WTC11 (cell line): ENCODE measurements around the gene VANGL1. TPM values are rescaled to one million over a fixed set of nuclear protein-coding genes. Genes with fewer than 3 reads are reported as not detected.

ENCODE experiments used
- ATAC-seq: fragments of 200-7000 bp; cut with Tn5 transposase; 2 replicates; pipeline ENCODE4 v1.10.0; 2021; ENCODE audit warnings: mild to moderate bottlenecking, moderate library complexity
- CTCF ChIA-PET: fragments of 300-600 bp; sonication (Branson Sonifier 250); formaldehyde crosslinking; loops from one replicate; lab custom pipeline; 2021; ENCODE audit warnings: antibody characterized with exemption; lab: Charles Lee
- POLR2A ChIA-PET: fragments of 350-600 bp; sonication (Branson Sonifier 250); formaldehyde crosslinking; loops from one replicate; lab custom pipeline; 2021; ENCODE audit warnings: antibody characterized with exemption; lab: Charles Lee
- DNase-seq: peaks from one replicate; pipeline ENCODE4 v3.0.0; 2021; ENCODE audit warnings: low spot score
- H3K27ac Mint-ChIP-seq: 2 replicates; pipeline ENCODE4 v1.8.0; 2021; ENCODE audit warnings: mixed read lengths
- H3K27me3 Mint-ChIP-seq: 2 replicates; pipeline ENCODE4 v1.8.0; 2021; ENCODE audit warnings: low read depth, mild to moderate bottlenecking, moderate library complexity, mixed read lengths
- H3K36me3 Mint-ChIP-seq: 2 replicates; pipeline ENCODE4 v1.8.0; 2021; ENCODE audit warnings: mixed read lengths
- H3K4me1 Mint-ChIP-seq: 2 replicates; pipeline ENCODE4 v1.8.0; 2022; ENCODE audit warnings: mixed read lengths
- H3K4me3 Mint-ChIP-seq: 2 replicates; pipeline ENCODE4 v1.8.0; 2021; ENCODE audit warnings: mild to moderate bottlenecking, moderate library complexity, mixed read lengths
- H3K9me3 Mint-ChIP-seq: 2 replicates; pipeline ENCODE4 v1.8.0; 2021; ENCODE audit warnings: mixed read lengths
- ATF1 ChIP-seq: sonication (generic); formaldehyde crosslinking; IDR thresholded peaks from 2 replicates; pipeline ENCODE4 v1.8.1; 2023; ENCODE audit warnings: mild to moderate bottlenecking, moderate library complexity, missing genetic modification reagents
- CDX4 ChIP-seq: fragments of 250-450 bp; sonication (Bioruptor Pico); IDR thresholded peaks from 2 replicates; pipeline ENCODE4 v1.9.0; 2021; ENCODE audit warnings: moderate library complexity, mild to moderate bottlenecking, inconsistent platforms, borderline replicate concordance
- CREB1 ChIP-seq: sonication (generic); formaldehyde crosslinking; IDR thresholded peaks from 2 replicates; pipeline ENCODE4 v1.8.0; 2023; ENCODE audit warnings: mild to moderate bottlenecking, missing genetic modification reagents
- ETV6 ChIP-seq: sonication (generic); formaldehyde crosslinking; IDR thresholded peaks from 2 replicates; pipeline ENCODE4 v1.8.1; 2022; ENCODE audit warnings: mild to moderate bottlenecking, missing genetic modification reagents
- FOXP1 ChIP-seq: sonication (generic); formaldehyde crosslinking; IDR thresholded peaks from 2 replicates; pipeline ENCODE4 v1.8.0; 2022; ENCODE audit warnings: missing genetic modification reagents, mild to moderate bottlenecking, moderate library complexity, borderline replicate concordance
- GABPB1 ChIP-seq: sonication (generic); formaldehyde crosslinking; IDR thresholded peaks from 2 replicates; pipeline ENCODE4 v1.8.1; 2023; ENCODE audit warnings: mild to moderate bottlenecking, missing genetic modification reagents
- JUN ChIP-seq: sonication (generic); formaldehyde crosslinking; IDR thresholded peaks from 2 replicates; pipeline ENCODE4 v1.8.0; 2023; ENCODE audit warnings: mild to moderate bottlenecking, missing genetic modification reagents
- MAX ChIP-seq: sonication (generic); formaldehyde crosslinking; IDR thresholded peaks from 2 replicates; pipeline ENCODE4 v1.8.0; 2022; ENCODE audit warnings: mild to moderate bottlenecking, missing genetic modification reagents
- MXD4 ChIP-seq: fragments of 250-450 bp; sonication (Bioruptor Pico); IDR thresholded peaks from 2 replicates; pipeline ENCODE4 v1.8.0; 2021; ENCODE audit warnings: mild to moderate bottlenecking, moderate library complexity, borderline replicate concordance
- NFATC4 ChIP-seq: fragments of 250-450 bp; sonication (Bioruptor Pico); IDR thresholded peaks from 2 replicates; pipeline ENCODE4 v1.9.0; 2021; ENCODE audit warnings: mild to moderate bottlenecking
- RORB ChIP-seq: fragments of 250-450 bp; sonication (Bioruptor Pico); IDR thresholded peaks from 2 replicates; pipeline ENCODE4 v1.9.0; 2021; ENCODE audit warnings: mild to moderate bottlenecking
- STAT6 ChIP-seq: sonication (generic); formaldehyde crosslinking; conservative IDR thresholded peaks from 2 replicates; pipeline ENCODE4 v1.8.1; 2023; ENCODE audit warnings: mild to moderate bottlenecking, low read depth, missing genetic modification reagents, moderate library complexity
- ZNF121 ChIP-seq: sonication (generic); formaldehyde crosslinking; IDR thresholded peaks from 2 replicates; pipeline ENCODE4 v1.8.0; 2023; ENCODE audit warnings: missing genetic modification reagents
- ZNF232 ChIP-seq: sonication (generic); formaldehyde crosslinking; IDR thresholded peaks from 2 replicates; pipeline ENCODE4 v1.8.0; 2022; ENCODE audit warnings: mild to moderate bottlenecking, missing genetic modification reagents
- ZNF263 ChIP-seq: sonication (generic); formaldehyde crosslinking; IDR thresholded peaks from 2 replicates; pipeline ENCODE4 v1.8.1; 2022; ENCODE audit warnings: low read depth, mild to moderate bottlenecking, moderate library complexity, missing genetic modification reagents
- ZNF396 ChIP-seq: fragments of 250-450 bp; sonication (Bioruptor Pico); IDR thresholded peaks from 2 replicates; pipeline ENCODE4 v1.8.0; 2021; ENCODE audit warnings: mild to moderate bottlenecking, moderate library complexity, borderline replicate concordance
- ZNF423 ChIP-seq: fragments of 250-450 bp; sonication (Bioruptor Pico); IDR thresholded peaks from 2 replicates; pipeline ENCODE4 v2.1.2; 2022; ENCODE audit warnings: mild to moderate bottlenecking, moderate library complexity
- ZNF512 ChIP-seq: sonication (generic); formaldehyde crosslinking; IDR thresholded peaks from 2 replicates; pipeline ENCODE4 v1.8.1; 2022; ENCODE audit warnings: missing genetic modification reagents, borderline replicate concordance
- ZNF532 ChIP-seq: fragments of 250-450 bp; sonication (Bioruptor Pico); IDR thresholded peaks from 2 replicates; pipeline ENCODE4 v1.9.0; 2021; ENCODE audit warnings: mild to moderate bottlenecking, borderline replicate concordance
- total RNA-seq: library from RNA; stranded (reverse); gene quantifications from 3 replicates; pipeline ENCODE4 v1.2.3, GENCODE V29; 2021
- TF ChIP-seq, protein P1 (sequence below): sonication (generic); formaldehyde crosslinking; IDR thresholded peaks from 2 replicates; pipeline ENCODE4 v1.8.0; 2023; ENCODE audit warnings: missing genetic modification reagents
- TF ChIP-seq, protein P2 (sequence below): sonication (generic); formaldehyde crosslinking; IDR thresholded peaks from 2 replicates; pipeline ENCODE4 v1.8.0; 2022; ENCODE audit warnings: mild to moderate bottlenecking, missing genetic modification reagents

The VANGL1 gene
- total RNA-seq, 1 experiment from 2014 or later = 15.8 TPM

- no peak for TF ChIP-seq MXD4 (CRISPR knock-in tag)
- TF ChIP-seq CDX4 = no peak
- TF ChIP-seq, protein P1, sequence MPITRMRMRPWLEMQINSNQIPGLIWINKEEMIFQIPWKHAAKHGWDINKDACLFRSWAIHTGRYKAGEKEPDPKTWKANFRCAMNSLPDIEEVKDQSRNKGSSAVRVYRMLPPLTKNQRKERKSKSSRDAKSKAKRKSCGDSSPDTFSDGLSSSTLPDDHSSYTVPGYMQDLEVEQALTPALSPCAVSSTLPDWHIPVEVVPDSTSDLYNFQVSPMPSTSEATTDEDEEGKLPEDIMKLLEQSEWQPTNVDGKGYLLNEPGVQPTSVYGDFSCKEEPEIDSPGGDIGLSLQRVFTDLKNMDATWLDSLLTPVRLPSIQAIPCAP (CRISPR knock-in tag) = no peak
- no peak for TF ChIP-seq ZNF423 (CRISPR knock-in tag)
- TF ChIP-seq ZNF263 (CRISPR knock-in tag) = no peak
- TF ChIP-seq, protein P2, sequence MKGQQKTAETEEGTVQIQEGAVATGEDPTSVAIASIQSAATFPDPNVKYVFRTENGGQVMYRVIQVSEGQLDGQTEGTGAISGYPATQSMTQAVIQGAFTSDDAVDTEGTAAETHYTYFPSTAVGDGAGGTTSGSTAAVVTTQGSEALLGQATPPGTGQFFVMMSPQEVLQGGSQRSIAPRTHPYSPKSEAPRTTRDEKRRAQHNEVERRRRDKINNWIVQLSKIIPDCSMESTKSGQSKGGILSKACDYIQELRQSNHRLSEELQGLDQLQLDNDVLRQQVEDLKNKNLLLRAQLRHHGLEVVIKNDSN = no peak
- no peak for TF ChIP-seq FOXP1 (CRISPR knock-in tag)
- TF ChIP-seq STAT6 (CRISPR knock-in tag) = no peak
- no peak for ATAC-seq
- ChIA-PET POLR2A (no interaction called here), CTCF (interaction anchor here (2.9 kb wide), 1 partner anchor 56 kb away, joined by 19 read pairs; no protein-coding TSS in a partner anchor)
- H3K27ac Mint-ChIP-seq = no peak overlapping the region
- H3K9me3 Mint-ChIP-seq = no peaks in the 10 kb centered on the region
- H3K4me3 Mint-ChIP-seq = no peak overlapping the region
- no peak for DNase-seq
- H3K4me1 Mint-ChIP-seq = peaks cover 27% of the 10 kb centered on the region
- H3K36me3 Mint-ChIP-seq = peaks cover 15% of the 10 kb centered on the region
- H3K27me3 Mint-ChIP-seq = no peaks in the 10 kb centered on the region
Measured at GRCh38 chr1:115651391-115651790, 9.6 kb downstream of the VANGL1 start.

DNA sequence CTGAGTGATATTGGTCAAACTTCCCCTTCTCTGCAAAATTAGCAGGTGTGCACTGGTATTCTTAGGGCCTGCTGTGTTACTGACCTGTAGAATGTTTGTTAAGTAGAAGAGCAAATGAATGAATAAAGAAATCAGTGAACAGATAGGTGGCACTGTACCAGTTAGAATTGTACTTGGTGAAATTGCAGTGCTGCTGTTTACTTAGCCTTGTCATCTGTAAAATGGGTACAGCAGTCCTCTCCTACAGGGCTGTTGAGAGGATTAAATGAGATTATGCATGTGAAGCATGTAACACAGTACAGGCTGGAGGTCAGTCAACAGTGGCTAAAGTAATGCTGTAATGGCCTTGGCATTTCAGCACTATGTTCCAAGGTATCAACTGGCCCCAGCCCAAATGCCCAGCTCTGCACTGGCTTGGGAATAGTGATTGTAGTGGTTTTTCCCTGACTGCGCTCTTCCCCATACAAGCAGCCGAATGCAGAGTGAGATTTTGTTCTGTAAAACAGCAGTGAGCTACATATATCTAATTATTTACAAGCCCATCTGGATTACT is 10.5 kb downstream of the VANGL1 start:
- no peak overlapping the region for H3K4me3 Mint-ChIP-seq
- H3K9me3 Mint-ChIP-seq = no peaks in the 10 kb centered on the region
- no peaks in the 10 kb centered on the region; the same call in 1 of the 2 replicates for H3K27me3 Mint-ChIP-seq
- H3K27ac Mint-ChIP-seq = peak overlapping the region; percentile 37; the same call in 1 of the 2 replicates
- CTCF ChIA-PET = no interaction called here
- peaks cover 32% of the 10 kb centered on the region for H3K4me1 Mint-ChIP-seq
- peaks cover 15% of the 10 kb centered on the region for H3K36me3 Mint-ChIP-seq
- TF ChIP-seq MAX (no peak), ZNF121 (no peak), JUN (CRISPR knock-in tag) (no peak), RORB (CRISPR knock-in tag) (no peak), ATF1 (no peak), NFATC4 (CRISPR knock-in tag) (no peak)
- no peak for ATAC-seq
- POLR2A ChIA-PET = no interaction called here
- DNase-seq = no peak

- ChIA-PET POLR2A (no interaction called here), CTCF (interaction anchor here (1.0 to 1.3 kb wide), 2 partner anchors 46 to 52 kb away, joined by 4 to 5 read pairs; no protein-coding TSS in a partner anchor)
- ATAC-seq (no peak), DNase-seq (no peak)
- Mint-ChIP-seq H3K4me3 (no peak overlapping the region), H3K27me3 (no peaks in the 10 kb centered on the region; the same call in 1 of the 2 replicates), H3K9me3 (no peaks in the 10 kb centered on the region), H3K36me3 (peaks cover 24% of the 10 kb centered on the region), H3K27ac (no peak overlapping the region; the same call in 1 of the 2 replicates), H3K4me1 (peaks cover 40% of the 10 kb centered on the region)
- no peak for TF ChIP-seq ZNF532
- TF ChIP-seq ZNF232 (CRISPR knock-in tag) = no peak
- TF ChIP-seq CREB1 (CRISPR knock-in tag) = no peak
- no peak for TF ChIP-seq GABPB1 (CRISPR knock-in tag)
- no peak for TF ChIP-seq ZNF512 (CRISPR knock-in tag)
- no peak for TF ChIP-seq ETV6 (CRISPR knock-in tag)
- TF ChIP-seq NFATC4 (CRISPR knock-in tag) = no peak
- TF ChIP-seq ZNF396 = no peak
Measured at GRCh38 chr1:115654125-115654524, 12.4 kb downstream of the VANGL1 start.
